ENCODE data around the gene TET1. TPM values are rescaled to one million over a fixed set of nuclear protein-coding genes. Genes with fewer than 3 reads are reported as not detected.

Gene TET1
- total and polyA plus RNA-seq, 4 donors: 0.06 to 2.1 (median 0.75) TPM

DNA sequence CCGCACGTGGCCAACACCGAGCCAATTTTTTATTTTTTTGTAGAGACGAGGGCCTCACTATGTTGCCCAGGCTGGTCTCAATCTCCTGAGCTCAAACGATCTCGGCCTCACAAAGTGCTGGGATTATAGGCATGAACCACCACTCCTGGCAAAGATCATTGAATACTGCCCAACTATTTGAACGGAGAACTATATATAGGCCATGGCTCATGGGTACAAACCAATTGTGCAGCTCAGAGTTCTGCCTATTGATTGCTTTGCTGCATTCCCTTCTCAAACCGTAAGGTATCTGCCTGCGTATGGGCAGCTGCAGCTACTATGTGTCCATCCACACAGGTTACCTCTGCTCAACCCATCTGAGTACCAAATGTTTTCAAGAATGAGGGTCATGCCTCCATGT lies 23.2 kb upstream of the TET1 start:
- H3K27ac ChIP-seq (ENCODE audit: low read depth in 1 of 2, low read length in 2 of 2): no peak overlapping the region
- no peaks in the 10 kb centered on the region for H3K36me3 ChIP-seq (ENCODE audit: control insufficient read depth in 4 of 4, insufficient read depth in 3 of 4, low read depth in 1 of 4, low read length in 3 of 4)
- TF ChIP-seq NR2F2 (IDR thresholded peaks at IDR 0.05): no peak
- TF ChIP-seq HNF4A (conservative IDR thresholded peaks at IDR 0.05): no peak
- TF ChIP-seq, protein P1, sequence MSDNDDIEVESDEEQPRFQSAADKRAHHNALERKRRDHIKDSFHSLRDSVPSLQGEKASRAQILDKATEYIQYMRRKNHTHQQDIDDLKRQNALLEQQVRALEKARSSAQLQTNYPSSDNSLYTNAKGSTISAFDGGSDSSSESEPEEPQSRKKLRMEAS (IDR thresholded peaks at IDR 0.05): no peak
- no peak for TF ChIP-seq YY1 (IDR thresholded peaks at IDR 0.05)
- TF ChIP-seq, protein P2, sequence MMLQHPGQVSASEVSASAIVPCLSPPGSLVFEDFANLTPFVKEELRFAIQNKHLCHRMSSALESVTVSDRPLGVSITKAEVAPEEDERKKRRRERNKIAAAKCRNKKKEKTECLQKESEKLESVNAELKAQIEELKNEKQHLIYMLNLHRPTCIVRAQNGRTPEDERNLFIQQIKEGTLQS (IDR thresholded peaks at IDR 0.05): no peak
- no peak for TF ChIP-seq FOXA2 (IDR thresholded peaks at IDR 0.05)
- TF ChIP-seq, protein P3, sequence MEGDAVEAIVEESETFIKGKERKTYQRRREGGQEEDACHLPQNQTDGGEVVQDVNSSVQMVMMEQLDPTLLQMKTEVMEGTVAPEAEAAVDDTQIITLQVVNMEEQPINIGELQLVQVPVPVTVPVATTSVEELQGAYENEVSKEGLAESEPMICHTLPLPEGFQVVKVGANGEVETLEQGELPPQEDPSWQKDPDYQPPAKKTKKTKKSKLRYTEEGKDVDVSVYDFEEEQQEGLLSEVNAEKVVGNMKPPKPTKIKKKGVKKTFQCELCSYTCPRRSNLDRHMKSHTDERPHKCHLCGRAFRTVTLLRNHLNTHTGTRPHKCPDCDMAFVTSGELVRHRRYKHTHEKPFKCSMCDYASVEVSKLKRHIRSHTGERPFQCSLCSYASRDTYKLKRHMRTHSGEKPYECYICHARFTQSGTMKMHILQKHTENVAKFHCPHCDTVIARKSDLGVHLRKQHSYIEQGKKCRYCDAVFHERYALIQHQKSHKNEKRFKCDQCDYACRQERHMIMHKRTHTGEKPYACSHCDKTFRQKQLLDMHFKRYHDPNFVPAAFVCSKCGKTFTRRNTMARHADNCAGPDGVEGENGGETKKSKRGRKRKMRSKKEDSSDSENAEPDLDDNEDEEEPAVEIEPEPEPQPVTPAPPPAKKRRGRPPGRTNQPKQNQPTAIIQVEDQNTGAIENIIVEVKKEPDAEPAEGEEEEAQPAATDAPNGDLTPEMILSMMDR (IDR thresholded peaks at IDR 0.05; ENCODE audit: low read depth, low read length, missing input control): no peak
- TF ChIP-seq HNF4G (IDR thresholded peaks at IDR 0.05): no peak
- TF ChIP-seq FOXA1 (IDR thresholded peaks at IDR 0.05): no peak
- TF ChIP-seq, protein P4, sequence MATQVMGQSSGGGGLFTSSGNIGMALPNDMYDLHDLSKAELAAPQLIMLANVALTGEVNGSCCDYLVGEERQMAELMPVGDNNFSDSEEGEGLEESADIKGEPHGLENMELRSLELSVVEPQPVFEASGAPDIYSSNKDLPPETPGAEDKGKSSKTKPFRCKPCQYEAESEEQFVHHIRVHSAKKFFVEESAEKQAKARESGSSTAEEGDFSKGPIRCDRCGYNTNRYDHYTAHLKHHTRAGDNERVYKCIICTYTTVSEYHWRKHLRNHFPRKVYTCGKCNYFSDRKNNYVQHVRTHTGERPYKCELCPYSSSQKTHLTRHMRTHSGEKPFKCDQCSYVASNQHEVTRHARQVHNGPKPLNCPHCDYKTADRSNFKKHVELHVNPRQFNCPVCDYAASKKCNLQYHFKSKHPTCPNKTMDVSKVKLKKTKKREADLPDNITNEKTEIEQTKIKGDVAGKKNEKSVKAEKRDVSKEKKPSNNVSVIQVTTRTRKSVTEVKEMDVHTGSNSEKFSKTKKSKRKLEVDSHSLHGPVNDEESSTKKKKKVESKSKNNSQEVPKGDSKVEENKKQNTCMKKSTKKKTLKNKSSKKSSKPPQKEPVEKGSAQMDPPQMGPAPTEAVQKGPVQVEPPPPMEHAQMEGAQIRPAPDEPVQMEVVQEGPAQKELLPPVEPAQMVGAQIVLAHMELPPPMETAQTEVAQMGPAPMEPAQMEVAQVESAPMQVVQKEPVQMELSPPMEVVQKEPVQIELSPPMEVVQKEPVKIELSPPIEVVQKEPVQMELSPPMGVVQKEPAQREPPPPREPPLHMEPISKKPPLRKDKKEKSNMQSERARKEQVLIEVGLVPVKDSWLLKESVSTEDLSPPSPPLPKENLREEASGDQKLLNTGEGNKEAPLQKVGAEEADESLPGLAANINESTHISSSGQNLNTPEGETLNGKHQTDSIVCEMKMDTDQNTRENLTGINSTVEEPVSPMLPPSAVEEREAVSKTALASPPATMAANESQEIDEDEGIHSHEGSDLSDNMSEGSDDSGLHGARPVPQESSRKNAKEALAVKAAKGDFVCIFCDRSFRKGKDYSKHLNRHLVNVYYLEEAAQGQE (IDR thresholded peaks at IDR 0.05): no peak
- TF ChIP-seq EGR1 (IDR thresholded peaks at IDR 0.05; ENCODE audit: low read depth in 2 of 2): no peak
- no peak for TF ChIP-seq SP1 (IDR thresholded peaks at IDR 0.05)
- TF ChIP-seq, protein P5, sequence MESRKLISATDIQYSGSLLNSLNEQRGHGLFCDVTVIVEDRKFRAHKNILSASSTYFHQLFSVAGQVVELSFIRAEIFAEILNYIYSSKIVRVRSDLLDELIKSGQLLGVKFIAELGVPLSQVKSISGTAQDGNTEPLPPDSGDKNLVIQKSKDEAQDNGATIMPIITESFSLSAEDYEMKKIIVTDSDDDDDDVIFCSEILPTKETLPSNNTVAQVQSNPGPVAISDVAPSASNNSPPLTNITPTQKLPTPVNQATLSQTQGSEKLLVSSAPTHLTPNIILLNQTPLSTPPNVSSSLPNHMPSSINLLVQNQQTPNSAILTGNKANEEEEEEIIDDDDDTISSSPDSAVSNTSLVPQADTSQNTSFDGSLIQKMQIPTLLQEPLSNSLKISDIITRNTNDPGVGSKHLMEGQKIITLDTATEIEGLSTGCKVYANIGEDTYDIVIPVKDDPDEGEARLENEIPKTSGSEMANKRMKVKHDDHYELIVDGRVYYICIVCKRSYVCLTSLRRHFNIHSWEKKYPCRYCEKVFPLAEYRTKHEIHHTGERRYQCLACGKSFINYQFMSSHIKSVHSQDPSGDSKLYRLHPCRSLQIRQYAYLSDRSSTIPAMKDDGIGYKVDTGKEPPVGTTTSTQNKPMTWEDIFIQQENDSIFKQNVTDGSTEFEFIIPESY (IDR thresholded peaks at IDR 0.05): no peak
- TF ChIP-seq GABPA (IDR thresholded peaks at IDR 0.05 in 1 of 2, conservative IDR thresholded peaks at IDR 0.05 in 1 of 2): no peak
- TF ChIP-seq RXRA (IDR thresholded peaks at IDR 0.05): no peak
- TF ChIP-seq JUND (IDR thresholded peaks at IDR 0.05): no peak
- TF ChIP-seq RAD21 (IDR thresholded peaks at IDR 0.05): no peak
- no peak for TF ChIP-seq TAF1 (conservative IDR thresholded peaks at IDR 0.05)
- H3K9ac ChIP-seq (ENCODE audit: low read depth in 1 of 2, low read length in 2 of 2): no peak overlapping the region
- no peak for DNase-seq (ENCODE audit: low spot score)
- WGBS: 84% methylated on average over 9 of the region's 9 CpGs
- H3K9me3 ChIP-seq (ENCODE audit: control insufficient read depth in 4 of 4, low read length in 3 of 4): no peaks in the 10 kb centered on the region
- H3K4me3 ChIP-seq (ENCODE audit: low read depth in 1 of 3, low read length in 3 of 3): no peak overlapping the region
- no peaks in the 10 kb centered on the region for H3K4me1 ChIP-seq (ENCODE audit: control insufficient read depth in 4 of 4, insufficient read depth in 4 of 4, low read length in 3 of 4)
- no peaks in the 10 kb centered on the region for H3K27me3 ChIP-seq (ENCODE audit: control insufficient read depth in 4 of 4, insufficient read depth in 4 of 4, low read length in 3 of 4)
